ENCODE results near the gene NRBP1.

Gene NRBP1

GRCh38 chr2:27428213-27428977 is at the start of gene NRBP1:
TSS of gene NRBP1 (plus strand) at chr2:27428631. CDS start at chr2:27433274, 4,643 bp downstream.
- DNase-seq = peak; percentile 71

- DNase-seq = no peak
These were observed 49.6 kb upstream of the NRBP1 start for GRCh38 chr2:27378809-27379290.

DNA sequence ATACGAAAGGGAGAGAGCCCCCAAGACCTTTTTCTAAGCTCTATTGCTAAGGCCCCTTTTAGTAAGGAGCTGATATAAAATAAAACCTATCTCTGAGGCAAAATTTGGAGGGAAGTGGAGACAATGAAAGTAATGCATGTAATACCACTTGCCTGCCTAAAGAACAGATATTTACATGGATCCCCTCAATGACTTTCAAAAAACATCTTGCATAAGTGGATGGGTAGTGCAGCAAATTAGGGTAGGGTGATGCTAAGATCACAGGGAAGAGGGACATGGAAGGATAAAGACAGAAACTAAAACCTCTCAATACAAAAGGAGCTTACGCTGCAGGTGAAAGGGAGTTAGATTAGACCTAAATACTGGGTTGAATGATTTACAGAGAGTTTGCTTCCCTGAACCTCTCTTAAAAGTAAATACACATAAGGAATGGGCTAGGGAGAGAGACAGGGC is 49.0 kb upstream of the NRBP1 start:
- DNase-seq = no peak

- DNase-seq = no peak
These were observed 48.4 kb upstream of the NRBP1 start for GRCh38 chr2:27379836-27380625.

GRCh38 chr2:27380626-27381545 is 47.5 kb upstream of the NRBP1 start, which contains the start of gene ZNF513:
TSS of gene ZNF513 (minus strand) at chr2:27380734. CDS start at chr2:27380526, 208 bp downstream.
- peak; percentile 94 for DNase-seq

- DNase-seq = no peak
These were observed 46.8 kb upstream of the NRBP1 start for GRCh38 chr2:27381577-27382181.

DNA sequence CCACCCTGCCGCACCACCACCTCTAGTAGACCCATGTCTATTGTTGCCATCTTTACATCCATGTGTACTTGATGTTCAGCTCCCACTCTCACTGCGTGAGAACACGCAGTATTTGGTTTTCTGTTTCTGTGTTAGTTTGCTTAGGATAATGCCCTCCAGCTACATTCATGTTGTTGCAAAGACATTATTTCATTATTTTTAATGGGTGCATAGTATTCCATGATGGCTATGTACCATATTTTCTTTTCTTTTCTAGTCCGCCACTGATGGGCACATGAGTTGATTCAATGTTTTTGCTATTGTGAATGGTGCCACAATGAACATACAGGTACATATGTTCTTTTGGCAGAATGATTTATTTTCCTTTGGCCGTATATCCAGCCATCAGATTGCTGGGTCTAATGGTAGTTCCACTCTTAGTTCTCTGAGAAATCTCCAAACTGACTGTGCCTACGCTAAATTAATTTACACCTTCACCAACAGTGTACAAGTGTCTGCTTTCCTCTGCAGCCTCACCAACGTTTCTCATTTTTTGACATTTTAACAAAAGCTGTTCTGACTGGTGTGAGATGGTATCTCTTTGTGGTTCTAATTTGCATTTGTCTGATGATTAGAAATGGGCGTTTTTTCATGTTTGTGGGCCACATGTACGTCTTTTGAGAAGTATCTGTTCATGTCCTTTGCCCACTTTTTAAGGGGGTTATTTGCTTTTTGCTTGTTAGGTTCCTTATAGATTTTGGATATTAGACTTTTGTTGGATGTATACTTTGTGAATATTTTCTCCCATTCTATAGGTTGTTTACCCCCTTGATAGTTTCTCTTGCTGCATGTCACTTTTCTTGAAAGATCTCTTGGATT is 37.4 kb upstream of the NRBP1 start:
- DNase-seq = no peak

- DNase-seq = no peak
These were observed 35.2 kb upstream of the NRBP1 start for GRCh38 chr2:27393225-27393624.

- DNase-seq = no peak
These were observed 29.5 kb upstream of the NRBP1 start for GRCh38 chr2:27398962-27399361.

- DNase-seq = no peak
These were observed 27.9 kb upstream of the NRBP1 start for GRCh38 chr2:27400348-27401135.

DNA sequence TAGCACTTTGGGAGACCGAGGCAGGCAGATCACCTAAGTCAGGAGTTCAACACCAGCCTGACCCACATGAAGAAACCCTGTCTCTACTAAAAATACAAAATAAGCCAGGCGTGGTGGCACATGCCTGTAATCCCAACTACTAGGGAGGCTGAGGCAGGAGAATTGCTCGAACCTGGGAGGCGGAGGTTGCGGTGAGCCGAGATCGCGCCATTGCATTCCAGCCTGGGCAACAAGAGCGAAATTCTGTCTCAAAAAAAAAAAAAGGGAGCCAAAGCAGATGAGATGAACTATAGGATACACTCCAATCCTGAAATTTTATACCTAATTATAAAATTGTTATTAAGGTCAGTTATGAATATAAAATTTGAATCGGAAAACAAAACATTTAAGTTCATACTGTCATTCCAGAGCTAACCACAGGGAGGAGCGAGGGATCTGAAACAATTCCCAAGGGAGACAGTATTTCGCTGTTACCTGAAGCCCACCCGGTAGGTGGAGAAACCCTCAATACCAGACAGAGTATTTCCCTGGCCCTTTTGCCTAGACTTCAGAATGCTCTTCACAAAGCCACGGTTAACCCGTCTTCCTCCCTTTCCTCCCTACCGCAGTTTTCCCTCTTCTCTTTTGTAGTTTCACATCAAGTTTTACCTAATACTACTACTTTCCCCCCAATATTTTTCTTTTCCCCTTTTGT is 20.5 kb upstream of the NRBP1 start:
- peak; percentile 9 for DNase-seq

GRCh38 chr2:27408601-27409320 is 19.7 kb upstream of the NRBP1 start:
- no peak for DNase-seq

DNA sequence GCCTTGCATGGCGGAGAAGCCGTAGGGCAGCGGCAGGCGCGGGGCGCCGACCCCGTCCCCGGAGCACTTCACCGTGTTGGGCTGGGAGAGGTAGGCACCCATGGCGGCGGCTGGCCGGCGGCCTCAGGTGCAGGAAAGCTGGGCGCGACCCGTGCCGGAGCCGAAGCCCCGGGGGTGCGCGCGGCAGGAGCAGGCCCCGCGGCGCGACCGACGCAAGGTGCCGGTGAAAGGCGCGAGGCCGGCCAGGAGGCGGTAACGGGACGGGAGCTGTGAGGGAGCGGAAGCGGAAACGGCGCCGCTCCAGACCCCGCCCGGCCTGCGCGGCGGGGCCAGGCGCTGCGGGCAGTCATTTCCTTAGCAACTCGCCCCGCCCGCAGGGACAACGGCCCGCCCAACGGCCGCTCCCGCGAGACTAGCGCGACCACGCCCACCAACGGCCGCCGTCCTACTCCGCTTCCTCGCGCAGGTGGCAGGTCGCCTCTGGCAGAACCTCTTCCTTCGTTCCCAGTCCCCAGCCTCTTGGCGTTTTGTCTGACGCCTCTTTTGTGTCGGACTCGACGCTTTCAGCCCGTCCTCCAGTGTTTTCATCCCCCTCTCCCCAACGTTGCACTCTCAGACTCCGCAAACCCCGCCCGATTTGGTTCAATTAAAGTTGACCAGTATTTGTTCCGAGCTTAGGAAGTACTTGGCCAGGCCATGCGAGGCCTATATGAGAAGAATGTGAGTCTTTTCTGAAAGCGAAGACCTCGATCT is 18.9 kb upstream of the NRBP1 start, which contains the start of gene PPM1G:
Gene PPM1G, minus strand, starts transcription at position 271 of the 753 bp plus-strand sequence. Its CDS starts 169 bp downstream, at position 102.
- DNase-seq = peak; percentile 85

GRCh38 chr2:27412419-27413152 is 15.8 kb upstream of the NRBP1 start:
- no peak for DNase-seq

GRCh38 chr2:27416151-27416550 is 12.3 kb upstream of the NRBP1 start:
- DNase-seq = no peak

- no peak for DNase-seq
These were observed 7.4 kb upstream of the NRBP1 start for GRCh38 chr2:27420996-27421395.

GRCh38 chr2:27421660-27422250 is 6.7 kb upstream of the NRBP1 start:
- DNase-seq = no peak

Data from amniotic stem cell (primary cell).